Right lobe of liver (tissue), 4 donors: ENCODE measurements around the gene NSMF.

ENCODE experiments used
- POLR2A ChIP-seq: fragments of 450-650 bp; IDR thresholded peaks from one replicate; pipeline ENCODE4 v1.6.1; 2017; ENCODE audit warnings: antibody characterized with exemption, mild to moderate bottlenecking
- TF ChIP-seq, protein P1 (sequence below), 4 donors: fragments of 200-600 bp in 3 of 4; fragments of 450-650 bp in 1 of 4; IDR thresholded peaks; one replicate each; pipeline versions ENCODE4 v1.5.1 to v1.8.0; 2016 to 2022; ENCODE audit warnings: antibody characterized with exemption in 4 of 4, mild to moderate bottlenecking in 2 of 4
- donor health status: DM: no; HTN: no; CAD: no.
- donor health status: DM: no; HTN: no; CAD: no.
- donor health status: DM: no; HTN: yes; CAD: no.

DNA sequence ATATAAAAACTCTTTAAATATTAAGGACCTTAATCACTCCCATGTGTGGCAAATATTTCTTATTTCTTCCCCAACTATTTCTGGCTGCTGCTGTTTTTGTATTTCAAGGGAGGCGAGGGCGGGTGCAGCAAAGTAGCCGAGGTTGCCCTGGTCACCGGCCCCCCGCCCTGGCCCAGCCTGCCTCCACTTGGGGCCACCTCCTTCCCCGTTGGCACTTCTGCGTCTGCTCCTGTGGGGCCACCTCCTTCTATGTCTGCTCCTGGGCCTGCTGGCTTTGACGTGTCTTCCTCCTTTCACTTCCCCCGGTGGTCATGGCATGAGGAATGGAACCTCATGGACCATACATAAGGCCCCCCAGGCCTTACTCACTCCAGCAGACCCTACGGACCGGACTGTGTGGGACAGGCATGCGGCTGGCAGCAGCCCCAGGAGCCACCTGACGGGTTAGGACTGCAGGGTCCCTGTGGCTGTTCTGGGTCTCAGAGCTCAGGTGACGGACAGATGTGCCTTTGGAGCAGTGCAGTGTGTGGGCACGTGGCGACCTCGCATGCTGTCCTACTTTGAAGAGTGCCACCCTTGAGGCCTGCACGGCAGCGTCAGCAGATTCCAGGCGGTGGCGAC lies 12.2 kb downstream of the NSMF start:
- TF ChIP-seq, protein P1, sequence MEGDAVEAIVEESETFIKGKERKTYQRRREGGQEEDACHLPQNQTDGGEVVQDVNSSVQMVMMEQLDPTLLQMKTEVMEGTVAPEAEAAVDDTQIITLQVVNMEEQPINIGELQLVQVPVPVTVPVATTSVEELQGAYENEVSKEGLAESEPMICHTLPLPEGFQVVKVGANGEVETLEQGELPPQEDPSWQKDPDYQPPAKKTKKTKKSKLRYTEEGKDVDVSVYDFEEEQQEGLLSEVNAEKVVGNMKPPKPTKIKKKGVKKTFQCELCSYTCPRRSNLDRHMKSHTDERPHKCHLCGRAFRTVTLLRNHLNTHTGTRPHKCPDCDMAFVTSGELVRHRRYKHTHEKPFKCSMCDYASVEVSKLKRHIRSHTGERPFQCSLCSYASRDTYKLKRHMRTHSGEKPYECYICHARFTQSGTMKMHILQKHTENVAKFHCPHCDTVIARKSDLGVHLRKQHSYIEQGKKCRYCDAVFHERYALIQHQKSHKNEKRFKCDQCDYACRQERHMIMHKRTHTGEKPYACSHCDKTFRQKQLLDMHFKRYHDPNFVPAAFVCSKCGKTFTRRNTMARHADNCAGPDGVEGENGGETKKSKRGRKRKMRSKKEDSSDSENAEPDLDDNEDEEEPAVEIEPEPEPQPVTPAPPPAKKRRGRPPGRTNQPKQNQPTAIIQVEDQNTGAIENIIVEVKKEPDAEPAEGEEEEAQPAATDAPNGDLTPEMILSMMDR (IDR thresholded peaks at IDR 0.05), result no peak
- TF ChIP-seq POLR2A, result no peak
